Measurements from ENCODE around the gene LBX2.
"Not testable (repeated sequence)": the region's sequence is repeated elsewhere in the genome, so short reads cannot be mapped to it uniquely, and the experiment has no call there.

Gene LBX2

GRCh38 chr2:74481961-74482800 is 17.2 kb downstream of the LBX2 start:
- no peak for DNase-seq

- no peak for DNase-seq
Measured at GRCh38 chr2:74481431-74481830, 18.0 kb downstream of the LBX2 start.

- DNase-seq = no peak
Measured at GRCh38 chr2:74474899-74475298, 24.5 kb downstream of the LBX2 start.

GRCh38 chr2:74474481-74474880 is 24.9 kb downstream of the LBX2 start:
- DNase-seq = no peak

- no peak for DNase-seq
Measured at GRCh38 chr2:74472945-74473258, 26.5 kb downstream of the LBX2 start.

- DNase-seq = peak; percentile 98
Measured at GRCh38 chr2:74472086-74472944, 27.1 kb downstream of the LBX2 start, which contains the start of gene MRPL53. Gene MRPL53 (minus strand): TSS chr2:74472680. CDS start chr2:74472660, 20 bp downstream.

GRCh38 chr2:74471332-74472065 is 27.9 kb downstream of the LBX2 start:
- no peak for DNase-seq

GRCh38 chr2:74470742-74471141 is 28.7 kb downstream of the LBX2 start:
- DNase-seq = not testable (repeated sequence)

GRCh38 chr2:74464406-74464805 is 35.0 kb downstream of the LBX2 start:
- no peak for DNase-seq

GRCh38 chr2:74462786-74463105 is 36.7 kb downstream of the LBX2 start:
- no peak for DNase-seq

GRCh38 chr2:74462054-74462785 is 37.2 kb downstream of the LBX2 start:
- no peak for DNase-seq

GRCh38 chr2:74461187-74462053 is 38.0 kb downstream of the LBX2 start:
- DNase-seq = no peak

- DNase-seq = not testable (repeated sequence)
Measured at GRCh38 chr2:74460187-74460586, 39.2 kb downstream of the LBX2 start.

GRCh38 chr2:74459503-74460118 is 39.8 kb downstream of the LBX2 start:
- DNase-seq = not testable (repeated sequence)

GRCh38 chr2:74458938-74459363 is 40.5 kb downstream of the LBX2 start:
- DNase-seq = no peak

GRCh38 chr2:74458132-74458937 is 41.1 kb downstream of the LBX2 start, which contains the start of gene WBP1:
Gene WBP1 (plus strand): TSS chr2:74458438. CDS start chr2:74458603, 165 bp downstream.
- DNase-seq = peak; percentile 99

- DNase-seq = peak; percentile 81
Measured at GRCh38 chr2:74457549-74458131, 41.8 kb downstream of the LBX2 start.

- DNase-seq = no peak
Measured at GRCh38 chr2:74457129-74457548, 42.3 kb downstream of the LBX2 start.

- DNase-seq = peak; percentile 97
Measured at GRCh38 chr2:74454654-74455511, 44.5 kb downstream of the LBX2 start, which contains the start of gene INO80B. Gene INO80B (plus strand): TSS chr2:74455087. CDS start chr2:74455117, 30 bp downstream.
